ENCODE results near the gene GAGE12E. TPM values are rescaled to one million over a fixed set of nuclear protein-coding genes. Genes with fewer than 3 reads are reported as not detected.

Gene GAGE12E
- total RNA-seq, 4 donors from 2014 or later, result not detected

Small RNA genes within 50 kb of the gene (small RNA-seq; reads per million reads assigned to genes)
- 0 reads per million in 2 donors for gene GAGE12B

Other genes with a start within 250 kb of the GAGE12E start
- not detected for gene GAGE10, start 247.6 kb upstream of the GAGE12E start, total RNA-seq
- not detected for gene GAGE12J, start 229.3 kb upstream of the GAGE12E start, total RNA-seq
- not detected for gene GAGE13, start 219.7 kb upstream of the GAGE12E start, total RNA-seq
- gene GAGE12C, start 19.1 kb upstream of the GAGE12E start, total RNA-seq, result not detected
- not detected for gene GAGE12D, start 9.6 kb upstream of the GAGE12E start, total RNA-seq
- not detected for gene GAGE12F, start 9.6 kb downstream of the GAGE12E start, total RNA-seq
- gene GAGE12G, start 19.1 kb downstream of the GAGE12E start, total RNA-seq, result not detected
- gene GAGE12H, start 28.7 kb downstream of the GAGE12E start, total RNA-seq, result not detected
- not detected for gene GAGE2A, start 38.2 kb downstream of the GAGE12E start, total RNA-seq
- not detected for gene GAGE1, start 47.7 kb downstream of the GAGE12E start, total RNA-seq
- gene PAGE1, start 144.7 kb downstream of the GAGE12E start, total RNA-seq, result not detected

Measured in Peyer's patch (tissue), 4 donors.